Ishikawa (cell line): ENCODE measurements around the gene NUTF2.

Experiments used
- CEBPB ChIP-seq: IDR thresholded peaks from 2 replicates; pipeline ENCODE4 v1.6.1; 2012
- CREB1 ChIP-seq: IDR thresholded peaks from 2 replicates; pipeline ENCODE4 v1.6.1; 2012; ENCODE audit warnings: low read depth
- EGR1 ChIP-seq: IDR thresholded peaks from 2 replicates; pipeline ENCODE4 v1.6.1; 2012
- EP300 ChIP-seq: IDR thresholded peaks from 2 replicates; pipeline ENCODE4 v1.6.1; 2012; ENCODE audit warnings: borderline replicate concordance
- FOXM1 ChIP-seq: IDR thresholded peaks from 2 replicates; pipeline ENCODE4 v1.6.1; 2012; ENCODE audit warnings: low read depth, borderline replicate concordance
- MAX ChIP-seq: IDR thresholded peaks from 2 replicates; pipeline ENCODE4 v1.6.1; 2012
- NFIC ChIP-seq: IDR thresholded peaks from 2 replicates; pipeline ENCODE4 v1.6.1; 2012
- RAD21 ChIP-seq: IDR thresholded peaks from 2 replicates; pipeline ENCODE4 v1.6.1; 2012; ENCODE audit warnings: low read depth
- REST ChIP-seq: IDR thresholded peaks from 2 replicates; pipeline ENCODE4 v1.6.1; 2012; ENCODE audit warnings: low read depth, mild to moderate bottlenecking
- TAF1 ChIP-seq: IDR thresholded peaks from 2 replicates; pipeline ENCODE4 v1.6.1; 2012; ENCODE audit warnings: low read depth, mild to moderate bottlenecking
- TCF12 ChIP-seq: IDR thresholded peaks from 2 replicates; pipeline ENCODE4 v1.6.1; 2012; ENCODE audit warnings: low read depth
- TEAD4 ChIP-seq: IDR thresholded peaks from 2 replicates; pipeline ENCODE4 v1.6.1; 2012
- USF1 ChIP-seq: IDR thresholded peaks from 2 replicates; pipeline ENCODE4 v1.6.1; 2012
- YY1 ChIP-seq: IDR thresholded peaks from 2 replicates; pipeline ENCODE4 v1.6.1; 2012; ENCODE audit warnings: low read depth
- ZBTB7A ChIP-seq: IDR thresholded peaks from 2 replicates; pipeline ENCODE4 v1.6.1; 2012; ENCODE audit warnings: low read depth

Gene NUTF2

GRCh38 chr16:67828651-67829050 lies 18.1 kb upstream of the NUTF2 start:
- no peak for TF ChIP-seq EGR1

GRCh38 chr16:67833030-67833414 lies 13.7 kb upstream of the NUTF2 start:
- TF ChIP-seq TCF12 (no peak), USF1 (no peak), FOXM1 (no peak), RAD21 (no peak), CREB1 (no peak), ZBTB7A (no peak), EGR1 (no peak), NFIC (no peak), REST (no peak), MAX (no peak), YY1 (no peak), TEAD4 (no peak)

GRCh38 chr16:67833415-67834241 lies 13.1 kb upstream of the NUTF2 start:
- TF ChIP-seq ZBTB7A (peak; percentile 75), EP300 (no peak), CEBPB (no peak), TAF1 (peak; percentile 85), MAX (peak; percentile 87), YY1 (peak; percentile 85)

- TF ChIP-seq CEBPB (no peak), EP300 (no peak), ZBTB7A (no peak), TEAD4 (no peak), EGR1 (no peak), RAD21 (no peak)
These were observed 12.5 kb upstream of the NUTF2 start for GRCh38 chr16:67834242-67834614.

- TF ChIP-seq CREB1 (no peak), FOXM1 (no peak), MAX (no peak), EP300 (no peak), REST (no peak), TEAD4 (no peak), USF1 (no peak)
These were observed 8.9 kb upstream of the NUTF2 start for GRCh38 chr16:67837811-67838210.

- TF ChIP-seq CEBPB (no peak), EP300 (no peak), MAX (no peak), USF1 (no peak), TCF12 (no peak), EGR1 (no peak), RAD21 (no peak), FOXM1 (no peak), REST (no peak), TAF1 (no peak), CREB1 (no peak), YY1 (no peak), TEAD4 (no peak), NFIC (no peak), ZBTB7A (no peak)
These were observed 5.4 kb upstream of the NUTF2 start for GRCh38 chr16:67841198-67841815.
